ENCODE data around the gene DCAF8.

DCAF8 gene

GRCh38 chr1:160186246-160186645, 76.1 kb downstream of the DCAF8 start:
- Histone ChIP-seq H3K36me3 (ENCODE audit: insufficient read depth, low read length) (no peaks in the 10 kb centered on the region), H3K79me2 (ENCODE audit: insufficient read depth, low read length) (no peaks in the 10 kb centered on the region), H3K27ac (ENCODE audit: low read depth, low read length, poor library complexity, severe bottlenecking) (no peak overlapping the region), H3K9me3 (ENCODE audit: low read length) (no peaks in the 10 kb centered on the region), H3K9ac (ENCODE audit: low read length) (no peak overlapping the region), H3K4me2 (ENCODE audit: low read length) (no peak overlapping the region), H3F3A (ENCODE audit: insufficient read depth, low read length) (no peaks in the 10 kb centered on the region), H3K27me3 (ENCODE audit: insufficient read depth, low read length) (no peaks in the 10 kb centered on the region), H3K4me1 (ENCODE audit: insufficient read depth, low read length, severe bottlenecking) (no peaks in the 10 kb centered on the region), H3K9me2 (ENCODE audit: low read depth, low read length) (no peaks in the 10 kb centered on the region), H3K4me3 (ENCODE audit: low read depth, low read length, poor library complexity, severe bottlenecking) (no peak overlapping the region), H4K20me1 (ENCODE audit: insufficient read depth, low read length) (no peaks in the 10 kb centered on the region), H2AFZ (ENCODE audit: low read length) (no peak overlapping the region)
- TF ChIP-seq EZH2 (IDR thresholded peaks at IDR 0.05; ENCODE audit: borderline replicate concordance, low read length) (no peak), CTCF (IDR thresholded peaks at IDR 0.05; ENCODE audit: low read length) (no peak)

DNA sequence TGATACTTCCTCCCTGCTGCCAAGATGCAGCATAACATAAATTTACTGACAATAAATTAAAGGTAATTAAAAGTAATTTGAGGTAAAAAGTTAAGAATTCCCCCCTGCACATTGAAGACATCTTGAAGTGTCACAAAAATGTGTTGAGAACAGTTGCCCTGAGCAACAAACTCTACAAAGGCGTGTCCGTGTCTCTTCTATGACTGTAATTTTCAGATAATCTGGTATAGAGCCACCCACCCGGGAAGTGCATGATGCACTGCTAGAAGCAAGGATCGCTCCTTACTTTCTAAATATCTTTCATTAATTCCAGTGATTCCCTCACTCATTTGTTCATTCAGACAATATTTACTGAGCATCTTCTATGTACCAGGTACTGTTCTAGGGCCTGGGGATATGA, 83.0 kb downstream of the DCAF8 start:
- no peaks in the 10 kb centered on the region for H3F3A ChIP-seq (ENCODE audit: insufficient read depth, low read length)
- H4K20me1 ChIP-seq (ENCODE audit: insufficient read depth, low read length), result no peaks in the 10 kb centered on the region
- H3K27ac ChIP-seq (ENCODE audit: low read depth, low read length, poor library complexity, severe bottlenecking), result no peak overlapping the region
- peaks cover 3% of the 10 kb centered on the region; the same call in 1 of the 2 replicates for H3K27me3 ChIP-seq (ENCODE audit: insufficient read depth, low read length)
- no peaks in the 10 kb centered on the region for H3K36me3 ChIP-seq (ENCODE audit: insufficient read depth, low read length)
- no peak overlapping the region for H3K9ac ChIP-seq (ENCODE audit: low read length)
- H3K4me3 ChIP-seq (ENCODE audit: low read depth, low read length, poor library complexity, severe bottlenecking), result no peak overlapping the region
- TF ChIP-seq CTCF (IDR thresholded peaks at IDR 0.05; ENCODE audit: low read length) (no peak), EZH2 (IDR thresholded peaks at IDR 0.05; ENCODE audit: borderline replicate concordance, low read length) (no peak)
- H3K4me2 ChIP-seq (ENCODE audit: low read length), result no peak overlapping the region
- no peaks in the 10 kb centered on the region for H3K79me2 ChIP-seq (ENCODE audit: insufficient read depth, low read length)
- H3K9me3 ChIP-seq (ENCODE audit: low read length), result no peaks in the 10 kb centered on the region
- no peaks in the 10 kb centered on the region for H3K4me1 ChIP-seq (ENCODE audit: insufficient read depth, low read length, severe bottlenecking)
- no peaks in the 10 kb centered on the region for H3K9me2 ChIP-seq (ENCODE audit: low read depth, low read length)
- H2AFZ ChIP-seq (ENCODE audit: low read length), result no peak overlapping the region

- Histone ChIP-seq H3K4me2 (ENCODE audit: low read length) (no peak overlapping the region), H4K20me1 (ENCODE audit: insufficient read depth, low read length) (no peaks in the 10 kb centered on the region), H3K27me3 (ENCODE audit: insufficient read depth, low read length) (peaks cover 5% of the 10 kb centered on the region; the same call in 1 of the 2 replicates), H2AFZ (ENCODE audit: low read length) (no peak overlapping the region), H3K36me3 (ENCODE audit: insufficient read depth, low read length) (no peaks in the 10 kb centered on the region), H3K9me3 (ENCODE audit: low read length) (no peaks in the 10 kb centered on the region), H3K27ac (ENCODE audit: low read depth, low read length, poor library complexity, severe bottlenecking) (no peak overlapping the region), H3K9me2 (ENCODE audit: low read depth, low read length) (no peaks in the 10 kb centered on the region), H3K79me2 (ENCODE audit: insufficient read depth, low read length) (no peaks in the 10 kb centered on the region), H3F3A (ENCODE audit: insufficient read depth, low read length) (no peaks in the 10 kb centered on the region), H3K9ac (ENCODE audit: low read length) (no peak overlapping the region), H3K4me1 (ENCODE audit: insufficient read depth, low read length, severe bottlenecking) (no peaks in the 10 kb centered on the region), H3K4me3 (ENCODE audit: low read depth, low read length, poor library complexity, severe bottlenecking) (no peak overlapping the region)
- TF ChIP-seq CTCF (IDR thresholded peaks at IDR 0.05; ENCODE audit: low read length) (no peak), EZH2 (IDR thresholded peaks at IDR 0.05; ENCODE audit: borderline replicate concordance, low read length) (no peak)
These were observed 83.6 kb downstream of the DCAF8 start for GRCh38 chr1:160178731-160179130.
